Measurements from ENCODE around the gene GALNT14. TPM values are rescaled to one million over a fixed set of nuclear protein-coding genes. Genes with fewer than 3 reads are reported as not detected.

The GALNT14 gene
- total and polyA plus RNA-seq, 10 of the 15 experiments (the other 5 are each of a cell fraction or from before 2014, with no cell fraction given), result 3.7 to 17.8 (median 6.0) TPM

- no peak for TF ChIP-seq LARP7 (IDR thresholded peaks at IDR 0.05)
- TF ChIP-seq TAF1 (IDR thresholded peaks at IDR 0.05; ENCODE audit: borderline replicate concordance, low read depth, low read length), result no peak
- TF ChIP-seq CBX5 (IDR thresholded peaks at IDR 0.05; ENCODE audit: low read depth), result no peak
- TF ChIP-seq HDAC6 (IDR thresholded peaks at IDR 0.05; ENCODE audit: unreplicated experiment), result no peak
Observed at GRCh38 chr2:31049264-31049663, 89.0 kb downstream of the GALNT14 start (continued).

GRCh38 chr2:31047599-31047998 is 90.6 kb downstream of the GALNT14 start:
- H3K27ac ChIP-seq (ENCODE audit: control insufficient read depth, insufficient read depth), result no peak overlapping the region
- H3K9ac ChIP-seq (ENCODE audit: control insufficient read depth, insufficient read depth, low read length), result no peak overlapping the region
- ChIA-PET POLR2A (no interaction called here), RAD21 (ENCODE audit: unreplicated experiment) (no interaction called here), CTCF (no interaction called here), SMC1A (ENCODE audit: uncharacterized antibody, unreplicated experiment) (interaction anchor here (0.7 kb wide), 1 partner anchor 18 kb away, joined by 3 read pairs; no protein-coding TSS in a partner anchor)
- no peaks in the 10 kb centered on the region for H3K36me3 ChIP-seq (ENCODE audit: control insufficient read depth in 2 of 2, insufficient read depth in 2 of 2, low read length in 1 of 2)
- no peaks in the 10 kb centered on the region for H3K4me1 ChIP-seq (ENCODE audit: control insufficient read depth, insufficient read depth, low read length)
- WGBS (ENCODE audit: insufficient coverage, insufficient replicate concordance, low lambda C conversion rate, missing lambda C conversion rate), result 6% methylated on average over 5 of the region's 5 CpGs
- no peak for ATAC-seq
- DNase-seq (ENCODE audit: low read depth, low spot score), result no peak
- intact Hi-C loops (cut with micrococcal nuclease; ENCODE audit: unreplicated experiment), result no loop called here
- in situ Hi-C loops (cut with MboI), result no loop called here
- BruUV-seq (replicated peaks), result no TSS peak
- no peak overlapping the region for H3K4me2 ChIP-seq (ENCODE audit: control insufficient read depth, insufficient read depth)
- no peak overlapping the region for H2AFZ ChIP-seq (ENCODE audit: control insufficient read depth, low read depth, low read length)
- no peak for FAIRE-seq
- no peak overlapping the region for H3K4me3 ChIP-seq
- H3K9me3 ChIP-seq (replicated peaks; ENCODE audit: control insufficient read depth, insufficient read depth, low read length), result no peaks in the 10 kb centered on the region
- H3K79me2 ChIP-seq (ENCODE audit: control insufficient read depth, insufficient read depth, low read length), result no peaks in the 10 kb centered on the region
- no peaks in the 10 kb centered on the region; a peak in 1 of 4 replicates for H3K27me3 ChIP-seq (replicated peaks in 1 of 2; ENCODE audit: control insufficient read depth in 2 of 2, insufficient read depth in 2 of 2, low read length in 1 of 2)
- H4K20me1 ChIP-seq (ENCODE audit: control insufficient read depth, insufficient read depth), result no peaks in the 10 kb centered on the region
- no peak for TF ChIP-seq RELB (IDR thresholded peaks at IDR 0.05; ENCODE audit: low read depth)
- no peak for TF ChIP-seq E2F4 (IDR thresholded peaks at IDR 0.05; ENCODE audit: low read depth, low read length)
- no peak for TF ChIP-seq CTCF (IDR thresholded peaks at IDR 0.05 in 2 of 3, conservative IDR thresholded peaks at IDR 0.05 in 1 of 3; ENCODE audit: control insufficient read depth in 2 of 3, extremely low read depth in 1 of 3, insufficient read depth in 1 of 3, low read depth in 3 of 3, low read length in 3 of 3)
- no peak for TF ChIP-seq TBL1XR1 (IDR thresholded peaks at IDR 0.05; ENCODE audit: low read depth, low read length)
- TF ChIP-seq E4F1 (IDR thresholded peaks at IDR 0.05; ENCODE audit: borderline replicate concordance, partially characterized antibody), result no peak
- TF ChIP-seq FOS (IDR thresholded peaks at IDR 0.05; ENCODE audit: borderline replicate concordance, extremely low read depth, insufficient read length), result no peak
- TF ChIP-seq ZNF217 (IDR thresholded peaks at IDR 0.05), result no peak
- no peak for TF ChIP-seq RBBP5 (conservative IDR thresholded peaks at IDR 0.05)
- no peak for TF ChIP-seq SMC3 (IDR thresholded peaks at IDR 0.05; ENCODE audit: borderline replicate concordance, low read length)
- TF ChIP-seq ETV6 (conservative IDR thresholded peaks at IDR 0.05 in 1 of 2, IDR thresholded peaks at IDR 0.05 in 1 of 2; ENCODE audit: borderline replicate concordance in 1 of 2, low read depth in 1 of 2), result no peak
- TF ChIP-seq ZNF24 (IDR thresholded peaks at IDR 0.05), result no peak
- no peak for TF ChIP-seq RELA (IDR thresholded peaks at IDR 0.05; ENCODE audit: borderline replicate concordance, partially characterized antibody)
